GM23248 (cell line): ENCODE measurements around the gene ABTB1. TPM values are rescaled to one million over a fixed set of nuclear protein-coding genes. Genes with fewer than 3 reads are reported as not detected.

ENCODE experiments used
- DNase-seq: peaks from one replicate; pipeline ENCODE4 v3.0.0-alpha.2; 2015
- H2AFZ ChIP-seq: fragments of 200-600 bp; sonication (generic); 2 replicates; pipeline ENCODE4 v1.6.1; 2016; ENCODE audit warnings: antibody characterized with exemption
- H3F3A ChIP-seq: fragments of 200-600 bp; sonication (generic); 2 replicates; pipeline ENCODE4 v1.6.1; 2016; ENCODE audit warnings: mild to moderate bottlenecking, antibody characterized with exemption, mixed run types; ENCODE audit not compliant: insufficient read depth
- H3K27ac ChIP-seq: fragments of 200-600 bp; sonication (generic); 2 replicates; pipeline ENCODE4 v1.5.1; 2016; ENCODE audit warnings: mild to moderate bottlenecking
- H3K27me3 ChIP-seq: fragments of 200-600 bp; sonication (generic); replicated peaks from 2 replicates; pipeline ENCODE4 v1.6.1; 2016; ENCODE audit warnings: mild to moderate bottlenecking; ENCODE audit not compliant: insufficient read depth
- H3K36me3 ChIP-seq: fragments of 200-600 bp; sonication (generic); 2 replicates; pipeline ENCODE4 v1.6.1; 2016; ENCODE audit warnings: low read depth, mild to moderate bottlenecking
- H3K4me1 ChIP-seq: fragments of 200-600 bp; sonication (generic); 2 replicates; pipeline ENCODE4 v1.6.1; 2016; ENCODE audit warnings: mild to moderate bottlenecking; ENCODE audit not compliant: insufficient read depth
- H3K4me2 ChIP-seq: fragments of 200-600 bp; sonication (generic); one replicate; pipeline ENCODE4 v1.6.1; 2016; ENCODE audit warnings: mild to moderate bottlenecking; ENCODE audit not compliant: unreplicated experiment
- H3K4me3 ChIP-seq: fragments of 200-600 bp; sonication (generic); 2 replicates; pipeline ENCODE4 v1.5.1; 2016; ENCODE audit warnings: mild to moderate bottlenecking
- H3K79me2 ChIP-seq: fragments of 200-600 bp; sonication (generic); 2 replicates; pipeline ENCODE4 v1.6.1; 2016; ENCODE audit warnings: mild to moderate bottlenecking; ENCODE audit not compliant: insufficient read depth
- H3K9ac ChIP-seq: fragments of 200-600 bp; sonication (generic); 2 replicates; pipeline ENCODE4 v1.6.1; 2016; ENCODE audit warnings: mild to moderate bottlenecking
- H3K9me2 ChIP-seq: fragments of 200-600 bp; sonication (generic); 2 replicates; pipeline ENCODE4 v1.6.1; 2016; ENCODE audit warnings: mixed run types, mild to moderate bottlenecking, moderate library complexity; ENCODE audit not compliant: insufficient read depth
- H3K9me3 ChIP-seq: fragments of 200-600 bp; sonication (generic); one replicate; pipeline ENCODE4 v1.6.1; 2017; ENCODE audit warnings: low read depth
- H4K20me1 ChIP-seq: fragments of 200-600 bp; sonication (generic); 2 replicates; pipeline ENCODE4 v1.6.0; 2016; ENCODE audit not compliant: insufficient read depth
- EZH2 ChIP-seq: fragments of 200-600 bp; sonication (generic); IDR thresholded peaks from 2 replicates; pipeline ENCODE4 v1.6.1; 2018; ENCODE audit warnings: antibody characterized with exemption, mild to moderate bottlenecking; ENCODE audit not compliant: insufficient read depth, poor library complexity, severe bottlenecking
- EZH2phosphoT487 ChIP-seq: fragments of 200-600 bp; sonication (generic); IDR thresholded peaks from 2 replicates; pipeline ENCODE4 v1.6.1; 2018; ENCODE audit warnings: antibody characterized with exemption, moderate library complexity, mild to moderate bottlenecking, low read depth; ENCODE audit not compliant: insufficient read depth
- WGBS, 2 experiments: methylation state at CpG; one replicate each; pipeline ENCODE4 v1.1.6; 2015 to 2017; ENCODE audit warnings: low lambda C conversion rate in 2 of 2, low coverage in 1 of 2; ENCODE audit errors: missing lambda C conversion rate in 2 of 2; 5-methylcytosine and 5-hydroxymethylcytosine counted together
- in situ Hi-C: fragments of 300-500 bp; cut with MboI; formaldehyde crosslinking; loops from 2 replicates; pipeline ENCODE4 v1.15.0; 2020
- polyA plus RNA-seq: library from polyadenylated mRNA; unstranded; fragments of >200 nt; fragmentation: Nextera tagmentation; extraction: Ambion mirVana; gene quantifications from 2 replicates; pipeline ENCODE4 v1.2.1, GENCODE V29; 2016
- total RNA-seq: library from RNA; depleted of rRNA; stranded (reverse); fragments of >200 nt; shearing (Covaris generic); gene quantifications from 2 replicates; pipeline ENCODE4 v1.2.3, GENCODE V29; 2014

ABTB1 gene
- total and polyA plus RNA-seq, 2 experiments from 2014 or later: 7.8 to 20.9 TPM

GRCh38 chr3:127646501-127647046, 26.2 kb upstream of the ABTB1 start:
- TF ChIP-seq EZH2 (no peak), EZH2phosphoT487 (no peak)
- Histone ChIP-seq H3K9ac (no peak overlapping the region), H3F3A (no peaks in the 10 kb centered on the region), H3K4me3 (no peak overlapping the region), H3K9me3 (no peaks in the 10 kb centered on the region), H3K9me2 (no peaks in the 10 kb centered on the region), H3K4me1 (no peaks in the 10 kb centered on the region), H3K4me2 (no peak overlapping the region), H3K36me3 (no peaks in the 10 kb centered on the region), H3K27me3 (no peaks in the 10 kb centered on the region), H2AFZ (no peak overlapping the region), H4K20me1 (no peaks in the 10 kb centered on the region), H3K79me2 (no peaks in the 10 kb centered on the region), H3K27ac (no peak overlapping the region)
- peak; percentile 21 for DNase-seq
- 70 to 78% methylated on average over 10 of the region's 10 CpGs for WGBS, 2 experiments
- in situ Hi-C loops: no loop called here

- no peak overlapping the region for H3K9ac ChIP-seq
- WGBS, 2 experiments: 62 to 63% methylated on average over 13 of the region's 13 CpGs
- H3K4me2 ChIP-seq: no peak overlapping the region
- H4K20me1 ChIP-seq: no peaks in the 10 kb centered on the region
- H3K36me3 ChIP-seq: no peaks in the 10 kb centered on the region
- H3K9me2 ChIP-seq: no peaks in the 10 kb centered on the region
- H3K27me3 ChIP-seq: no peaks in the 10 kb centered on the region
- H3K27ac ChIP-seq: no peak overlapping the region
- H3K79me2 ChIP-seq: no peaks in the 10 kb centered on the region
- no peaks in the 10 kb centered on the region for H3K9me3 ChIP-seq
- H3F3A ChIP-seq: no peaks in the 10 kb centered on the region
- no peak overlapping the region for H3K4me3 ChIP-seq
- H3K4me1 ChIP-seq: no peaks in the 10 kb centered on the region
- in situ Hi-C loops: no loop called here
- no peak for DNase-seq
- TF ChIP-seq EZH2 (no peak), EZH2phosphoT487 (no peak)
- H2AFZ ChIP-seq: no peak overlapping the region
These were observed 25.4 kb upstream of the ABTB1 start for GRCh38 chr3:127647166-127647844.

GRCh38 chr3:127647845-127648204, 24.9 kb upstream of the ABTB1 start:
- TF ChIP-seq EZH2phosphoT487 (no peak), EZH2 (no peak)
- Histone ChIP-seq H3F3A (no peaks in the 10 kb centered on the region), H3K4me1 (no peaks in the 10 kb centered on the region), H3K27me3 (no peaks in the 10 kb centered on the region), H3K36me3 (no peaks in the 10 kb centered on the region), H2AFZ (no peak overlapping the region), H3K9ac (no peak overlapping the region), H4K20me1 (no peaks in the 10 kb centered on the region), H3K9me3 (no peaks in the 10 kb centered on the region), H3K27ac (no peak overlapping the region), H3K4me2 (no peak overlapping the region), H3K4me3 (no peak overlapping the region), H3K79me2 (no peaks in the 10 kb centered on the region), H3K9me2 (no peaks in the 10 kb centered on the region)
- DNase-seq: no peak
- in situ Hi-C loops: no loop called here

- Histone ChIP-seq H3K9me2 (no peaks in the 10 kb centered on the region), H3K79me2 (no peaks in the 10 kb centered on the region), H2AFZ (no peak overlapping the region), H3K4me2 (no peak overlapping the region), H4K20me1 (no peaks in the 10 kb centered on the region), H3K27ac (no peak overlapping the region), H3K9ac (no peak overlapping the region), H3K9me3 (no peaks in the 10 kb centered on the region), H3K4me1 (peaks cover 1% of the 10 kb centered on the region; the same call in 1 of the 2 replicates), H3F3A (peaks cover 5% of the 10 kb centered on the region), H3K36me3 (no peaks in the 10 kb centered on the region), H3K4me3 (no peak overlapping the region), H3K27me3 (no peaks in the 10 kb centered on the region)
- no peak for TF ChIP-seq EZH2
- TF ChIP-seq EZH2phosphoT487: no peak
- in situ Hi-C loops: no loop called here
- no peak for DNase-seq
- 88 to 93% methylated on average over 4 of the region's 4 CpGs for WGBS, 2 experiments
These were observed 22.5 kb upstream of the ABTB1 start for GRCh38 chr3:127650236-127650635.
